GM19438 (cell line): ENCODE results near the gene RBM27.
"Not testable (repeated sequence)": the region's sequence is repeated elsewhere in the genome, so short reads cannot be mapped to it uniquely, and the experiment has no call there.

ENCODE experiments used
- ATAC-seq: cut with Tn5 transposase; IDR thresholded peaks from one replicate; pipeline ENCODE4 v1.9.1; 2021; ENCODE audit warnings: low read depth; ENCODE audit not compliant: unreplicated experiment

The RBM27 gene, protein sequence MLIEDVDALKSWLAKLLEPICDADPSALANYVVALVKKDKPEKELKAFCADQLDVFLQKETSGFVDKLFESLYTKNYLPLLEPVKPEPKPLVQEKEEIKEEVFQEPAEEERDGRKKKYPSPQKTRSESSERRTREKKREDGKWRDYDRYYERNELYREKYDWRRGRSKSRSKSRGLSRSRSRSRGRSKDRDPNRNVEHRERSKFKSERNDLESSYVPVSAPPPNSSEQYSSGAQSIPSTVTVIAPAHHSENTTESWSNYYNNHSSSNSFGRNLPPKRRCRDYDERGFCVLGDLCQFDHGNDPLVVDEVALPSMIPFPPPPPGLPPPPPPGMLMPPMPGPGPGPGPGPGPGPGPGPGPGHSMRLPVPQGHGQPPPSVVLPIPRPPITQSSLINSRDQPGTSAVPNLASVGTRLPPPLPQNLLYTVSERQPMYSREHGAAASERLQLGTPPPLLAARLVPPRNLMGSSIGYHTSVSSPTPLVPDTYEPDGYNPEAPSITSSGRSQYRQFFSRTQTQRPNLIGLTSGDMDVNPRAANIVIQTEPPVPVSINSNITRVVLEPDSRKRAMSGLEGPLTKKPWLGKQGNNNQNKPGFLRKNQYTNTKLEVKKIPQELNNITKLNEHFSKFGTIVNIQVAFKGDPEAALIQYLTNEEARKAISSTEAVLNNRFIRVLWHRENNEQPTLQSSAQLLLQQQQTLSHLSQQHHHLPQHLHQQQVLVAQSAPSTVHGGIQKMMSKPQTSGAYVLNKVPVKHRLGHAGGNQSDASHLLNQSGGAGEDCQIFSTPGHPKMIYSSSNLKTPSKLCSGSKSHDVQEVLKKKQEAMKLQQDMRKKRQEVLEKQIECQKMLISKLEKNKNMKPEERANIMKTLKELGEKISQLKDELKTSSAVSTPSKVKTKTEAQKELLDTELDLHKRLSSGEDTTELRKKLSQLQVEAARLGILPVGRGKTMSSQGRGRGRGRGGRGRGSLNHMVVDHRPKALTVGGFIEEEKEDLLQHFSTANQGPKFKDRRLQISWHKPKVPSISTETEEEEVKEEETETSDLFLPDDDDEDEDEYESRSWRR

GRCh38 chr5:146203011-146203871 lies at the start of gene RBM27:
RBM27 (plus strand) TSS chr5:146203605; CDS start chr5:146203766, 161 bp downstream.
- peak; percentile 100 for ATAC-seq

DNA sequence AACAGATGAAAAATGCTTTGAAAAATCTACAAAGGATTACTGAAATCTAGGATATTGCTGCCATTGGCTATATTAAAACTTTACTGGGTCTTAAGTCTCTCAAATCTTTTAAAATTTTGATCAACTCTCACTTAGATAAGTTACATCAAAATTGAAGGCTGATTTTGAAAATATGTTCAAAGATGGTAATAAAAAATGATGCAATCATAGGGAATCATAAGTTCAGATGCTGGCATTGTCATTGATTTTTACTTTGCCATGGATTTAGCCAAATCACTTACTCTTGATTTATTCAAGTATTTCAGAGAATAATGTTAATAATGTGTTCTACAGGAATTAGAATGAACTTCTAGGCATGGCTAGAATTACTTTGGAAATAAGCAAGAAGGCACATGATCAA lies 45.1 kb upstream of the RBM27 start:
- ATAC-seq = no peak

DNA sequence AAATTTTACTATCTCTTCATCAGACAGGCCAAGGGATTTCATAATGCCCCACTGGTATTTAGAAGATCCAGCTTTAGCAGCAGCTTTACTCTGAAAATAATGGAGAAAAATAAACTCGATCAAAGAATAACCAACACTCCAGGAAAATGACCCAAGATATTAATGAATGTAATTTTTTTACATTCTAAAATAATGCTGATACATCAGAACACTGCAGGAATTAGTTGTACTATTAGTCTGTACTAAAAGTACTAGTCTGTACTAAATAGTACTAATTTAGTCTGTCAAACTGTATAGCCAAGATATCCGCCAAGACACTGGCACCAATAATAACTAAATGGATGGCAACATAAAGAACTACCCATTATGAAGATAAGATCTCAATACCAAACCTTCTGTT lies 39.0 kb upstream of the RBM27 start:
- ATAC-seq = no peak

- ATAC-seq = no peak
Observed at GRCh38 chr5:146165460-146165859, 37.9 kb upstream of the RBM27 start.

GRCh38 chr5:146165903-146166302 lies 37.5 kb upstream of the RBM27 start:
- ATAC-seq = no peak

DNA sequence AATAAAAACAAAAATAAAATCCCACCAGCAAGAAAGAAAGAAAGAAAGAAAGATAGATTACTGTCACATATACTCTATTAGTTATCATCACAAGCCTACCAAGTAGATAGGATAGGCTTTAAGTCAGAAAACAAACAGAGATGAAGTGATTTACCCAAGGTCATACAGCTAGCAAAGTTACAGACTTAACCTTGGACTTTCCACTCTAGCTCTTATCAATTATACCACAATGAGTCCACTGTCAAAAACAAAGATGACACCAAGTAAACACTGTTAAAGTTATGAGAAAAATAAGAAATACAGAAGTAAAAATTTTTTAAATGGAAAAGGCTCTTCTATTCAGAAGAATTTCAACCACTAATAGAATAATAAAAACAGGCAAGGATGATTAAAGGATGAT lies 34.3 kb upstream of the RBM27 start:
- no peak for ATAC-seq

- peak; percentile 78 for ATAC-seq
Observed at GRCh38 chr5:146173049-146173448, 30.4 kb upstream of the RBM27 start.

GRCh38 chr5:146173597-146173996 lies 29.8 kb upstream of the RBM27 start:
- peak; percentile 91 for ATAC-seq

GRCh38 chr5:146176805-146177204 lies 26.6 kb upstream of the RBM27 start:
- ATAC-seq = no peak

GRCh38 chr5:146179696-146180095 lies 23.7 kb upstream of the RBM27 start:
- no peak for ATAC-seq

GRCh38 chr5:146183403-146183802 lies 20.0 kb upstream of the RBM27 start:
- not testable (repeated sequence) for ATAC-seq

DNA sequence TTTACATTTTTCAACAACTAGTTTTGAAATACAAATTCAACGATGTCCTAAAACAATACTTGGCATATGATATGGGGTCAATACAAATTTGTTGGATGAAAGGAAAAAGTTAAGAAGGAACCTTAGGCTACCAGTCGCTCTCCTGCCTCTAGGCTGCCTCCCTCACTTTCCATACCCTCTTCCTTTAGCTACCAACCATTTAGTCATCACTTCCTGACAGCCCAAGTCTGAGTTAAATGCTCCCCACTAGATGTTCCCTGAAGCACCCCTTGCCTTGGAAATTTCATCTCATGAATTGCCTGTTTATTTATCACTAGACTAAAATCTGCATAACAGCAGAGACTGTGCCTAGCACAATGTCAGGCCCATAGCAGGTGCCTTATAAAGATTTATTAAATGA lies 18.2 kb upstream of the RBM27 start:
- no peak for ATAC-seq

GRCh38 chr5:146188358-146188757 lies 15.0 kb upstream of the RBM27 start:
- no peak for ATAC-seq

GRCh38 chr5:146192571-146193043 lies 10.8 kb upstream of the RBM27 start:
- ATAC-seq = no peak

GRCh38 chr5:146193285-146193684 lies 10.1 kb upstream of the RBM27 start:
- ATAC-seq = no peak

- not testable (repeated sequence) for ATAC-seq
Observed at GRCh38 chr5:146194997-146195396, 8.4 kb upstream of the RBM27 start.

DNA sequence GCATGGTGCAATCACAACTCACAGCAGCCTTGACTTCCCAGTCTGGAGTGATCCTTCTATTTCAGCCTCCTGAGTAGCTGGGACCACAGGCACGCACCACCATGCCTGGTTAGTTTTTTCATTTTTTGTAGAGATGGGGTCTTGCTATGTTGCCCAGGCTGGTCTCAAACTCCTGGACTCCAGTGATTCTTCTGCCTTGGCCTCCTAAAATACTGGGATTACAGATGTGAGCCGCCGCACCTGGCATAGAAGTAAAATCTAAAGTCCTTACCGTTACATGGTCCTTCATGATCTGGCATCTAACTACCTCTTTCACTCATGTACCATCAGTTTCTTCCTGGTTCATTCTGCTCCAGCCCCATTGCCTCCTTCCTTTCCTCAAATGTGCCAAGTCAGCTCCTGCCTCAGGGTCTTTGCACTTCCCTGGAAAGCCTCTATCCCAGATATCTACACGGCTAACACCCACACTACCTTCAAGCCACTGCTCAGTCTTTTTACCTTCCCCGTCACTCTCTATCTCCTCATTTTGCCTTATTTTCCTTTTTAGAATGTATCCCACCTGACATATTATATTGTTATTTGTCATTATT lies 6.9 kb upstream of the RBM27 start:
- ATAC-seq = no peak

- ATAC-seq = no peak
Observed at GRCh38 chr5:146199176-146199815, 4.1 kb upstream of the RBM27 start.

DNA sequence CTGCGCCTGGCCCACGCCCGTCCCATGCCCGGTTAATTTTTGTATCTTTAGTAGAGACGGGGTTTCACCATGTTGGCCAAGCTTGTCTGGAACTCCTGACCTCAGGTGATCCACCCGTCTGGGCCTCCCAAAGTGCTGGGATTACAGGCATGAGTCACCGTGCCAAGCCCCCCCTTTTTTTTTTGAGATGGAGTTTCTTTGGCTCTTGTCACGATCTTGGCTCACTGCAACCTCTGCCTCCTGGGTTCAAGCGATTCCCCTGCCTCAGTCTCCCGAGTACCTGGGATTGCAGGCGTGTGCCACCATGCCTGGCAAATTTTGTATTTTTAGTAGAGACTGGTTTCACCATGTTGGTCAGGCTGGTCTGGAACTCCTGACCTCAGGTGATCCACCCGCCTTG lies 1.6 kb upstream of the RBM27 start:
- not testable (repeated sequence) for ATAC-seq
